ENCODE results near the gene RASA4B.

DNA sequence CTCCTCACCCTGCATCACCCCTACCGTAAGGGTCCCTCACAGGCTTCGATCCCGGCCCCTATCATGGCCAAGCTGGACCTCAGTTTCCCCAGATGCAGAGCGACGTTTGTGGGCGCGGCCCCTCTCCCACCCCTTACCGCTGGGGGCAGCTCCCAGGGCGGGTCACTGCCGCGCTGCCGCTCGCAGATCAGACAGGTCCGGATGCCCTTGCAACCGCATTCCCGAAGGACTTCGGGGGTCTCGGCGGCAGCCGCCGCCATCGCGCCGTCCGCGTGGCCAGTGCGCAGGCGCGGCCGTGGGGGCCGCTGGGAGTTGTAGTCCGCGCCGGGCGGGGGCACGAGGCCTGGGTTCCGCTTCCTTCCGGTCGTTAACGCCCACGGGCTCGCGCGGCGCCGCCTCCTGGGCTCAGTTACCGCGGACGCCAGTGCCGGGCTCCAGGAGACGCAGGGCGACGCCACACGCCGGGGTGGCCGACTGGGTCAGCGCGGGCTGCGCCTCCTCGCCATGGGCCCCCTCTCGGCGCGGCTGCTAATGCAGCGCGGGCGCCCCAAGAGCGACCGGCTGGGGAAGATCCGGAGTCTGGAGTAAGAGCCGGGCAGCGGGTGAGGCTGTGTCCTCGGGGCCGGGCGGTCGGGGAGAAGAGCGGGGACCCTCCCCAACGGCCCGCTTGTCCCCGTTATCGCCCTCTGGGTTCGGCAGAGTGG lies 52.8 kb downstream of the RASA4B start, which contains the start of the genes ALKBH4 and LRWD1:
- TF ChIP-seq CTCF (IDR thresholded peaks at IDR 0.05 in 8 of 11, conservative IDR thresholded peaks at IDR 0.05 in 3 of 11) (peak in 9 of 11 experiments; percentile 9 to 69 (median 50)), POLR2AphosphoS5 (IDR thresholded peaks at IDR 0.05) (peak; percentile 92 to 93 (median 93))

Data from spleen (tissue), 7 donors.